HEK293 (cell line): ENCODE measurements around the gene NOL9.

Source experiments
- GFI1B ChIP-seq: fragments of 450-650 bp; formaldehyde crosslinking; IDR thresholded peaks from 2 replicates; pipeline ENCODE4 v1.5.1; 2016; ENCODE audit warnings: missing biosample characterization, missing genetic modification characterization
- SCRT1 ChIP-seq: fragments of 450-650 bp; formaldehyde crosslinking; IDR thresholded peaks from 2 replicates; pipeline ENCODE4 v1.5.1; 2016; ENCODE audit warnings: missing biosample characterization, missing genetic modification characterization, borderline replicate concordance
- SCRT2 ChIP-seq: fragments of 450-650 bp; formaldehyde crosslinking; IDR thresholded peaks from 2 replicates; pipeline ENCODE4 v1.5.1; 2016; ENCODE audit warnings: missing biosample characterization, missing genetic modification characterization
- TCF7L2 ChIP-seq: IDR thresholded peaks from 2 replicates; pipeline ENCODE4 v1.6.1; 2011; ENCODE audit warnings: low read depth, mild to moderate bottlenecking, inconsistent platforms, low read length, moderate library complexity, borderline replicate concordance
- YY1 ChIP-seq: fragments of 450-650 bp; formaldehyde crosslinking; IDR thresholded peaks from 2 replicates; pipeline ENCODE4 v1.5.1; 2018; ENCODE audit warnings: missing biosample characterization, missing genetic modification characterization
- ZBTB48 ChIP-seq: fragments of 450-650 bp; formaldehyde crosslinking; IDR thresholded peaks from 2 replicates; pipeline ENCODE4 v1.5.1; 2016; ENCODE audit warnings: missing biosample characterization, missing genetic modification characterization
- ZNF114 ChIP-seq: fragments of 450-650 bp; formaldehyde crosslinking; IDR thresholded peaks from 2 replicates; pipeline ENCODE4 v1.5.0; 2017; ENCODE audit warnings: missing biosample characterization, missing genetic modification characterization
- ZNF18 ChIP-seq: fragments of 450-650 bp; formaldehyde crosslinking; IDR thresholded peaks from 2 replicates; pipeline ENCODE4 v1.5.1; 2016; ENCODE audit warnings: missing biosample characterization, missing genetic modification characterization
- ZNF239 ChIP-seq: fragments of 450-650 bp; formaldehyde crosslinking; IDR thresholded peaks from 2 replicates; pipeline ENCODE4 v1.5.1; 2016; ENCODE audit warnings: missing biosample characterization, missing genetic modification characterization
- ZNF292 ChIP-seq: fragments of 450-650 bp; formaldehyde crosslinking; IDR thresholded peaks from 2 replicates; pipeline ENCODE4 v1.5.1; 2016; ENCODE audit warnings: low read depth, missing biosample characterization, missing genetic modification characterization, borderline replicate concordance
- ZNF366 ChIP-seq: fragments of 450-650 bp; formaldehyde crosslinking; conservative IDR thresholded peaks from 2 replicates; pipeline ENCODE4 v1.5.1; 2016; ENCODE audit warnings: missing biosample characterization, missing genetic modification characterization
- ZNF426 ChIP-seq: fragments of 450-650 bp; formaldehyde crosslinking; IDR thresholded peaks from 2 replicates; pipeline ENCODE4 v1.5.1; 2017; ENCODE audit warnings: missing biosample characterization, missing genetic modification characterization, mild to moderate bottlenecking, inconsistent platforms, moderate library complexity
- ZNF449 ChIP-seq: fragments of 450-650 bp; formaldehyde crosslinking; IDR thresholded peaks from 2 replicates; pipeline ENCODE4 v1.5.1; 2017; ENCODE audit warnings: missing biosample characterization, mild to moderate bottlenecking, missing genetic modification characterization, moderate library complexity
- ZNF473 ChIP-seq: fragments of 450-650 bp; formaldehyde crosslinking; IDR thresholded peaks from 2 replicates; pipeline ENCODE4 v1.5.1; 2017; ENCODE audit warnings: missing biosample characterization, missing genetic modification characterization
- ZNF521 ChIP-seq: fragments of 450-650 bp; formaldehyde crosslinking; IDR thresholded peaks from 2 replicates; pipeline ENCODE4 v1.5.1; 2017; ENCODE audit warnings: missing biosample characterization, mild to moderate bottlenecking, missing genetic modification characterization
- ZNF548 ChIP-seq: fragments of 450-650 bp; formaldehyde crosslinking; IDR thresholded peaks from 2 replicates; pipeline ENCODE4 v1.5.1; 2016; ENCODE audit warnings: missing biosample characterization, missing genetic modification characterization
- ZNF555 ChIP-seq: fragments of 450-650 bp; formaldehyde crosslinking; conservative IDR thresholded peaks from 2 replicates; pipeline ENCODE4 v1.5.1; 2017; ENCODE audit warnings: missing biosample characterization, mild to moderate bottlenecking, missing genetic modification characterization, inconsistent platforms
- ZNF76 ChIP-seq: fragments of 450-650 bp; formaldehyde crosslinking; IDR thresholded peaks from 2 replicates; pipeline ENCODE4; 2016; ENCODE audit warnings: low read depth, missing biosample characterization, missing genetic modification characterization, borderline replicate concordance
- ZNF776 ChIP-seq: fragments of 450-650 bp; formaldehyde crosslinking; IDR thresholded peaks from 2 replicates; pipeline ENCODE4 v1.5.0; 2017; ENCODE audit warnings: missing biosample characterization, missing genetic modification characterization, borderline replicate concordance
- ZNF843 ChIP-seq: fragments of 450-650 bp; formaldehyde crosslinking; IDR thresholded peaks from 2 replicates; pipeline ENCODE4 v1.5.1; 2016; ENCODE audit warnings: missing biosample characterization, missing genetic modification characterization
- ZSCAN30 ChIP-seq: fragments of 450-650 bp; IDR thresholded peaks from 2 replicates; pipeline ENCODE4 v1.5.1; 2018; ENCODE audit warnings: missing biosample characterization, mild to moderate bottlenecking, missing genetic modification characterization, moderate library complexity
- TF ChIP-seq, protein P1 (sequence below): fragments of 450-650 bp; formaldehyde crosslinking; IDR thresholded peaks from 2 replicates; pipeline ENCODE4 v1.5.1; 2016; ENCODE audit warnings: missing biosample characterization, missing genetic modification characterization, borderline replicate concordance
- TF ChIP-seq, protein P2 (sequence below): fragments of 450-650 bp; formaldehyde crosslinking; IDR thresholded peaks from 2 replicates; pipeline ENCODE4 v1.5.1; 2016; ENCODE audit warnings: missing biosample characterization, missing genetic modification characterization, low read depth
- TF ChIP-seq, protein P3 (sequence below): fragments of 450-650 bp; formaldehyde crosslinking; IDR thresholded peaks from 2 replicates; pipeline ENCODE4 v1.5.1; 2016; ENCODE audit warnings: missing biosample characterization, missing genetic modification characterization
- TF ChIP-seq, protein P4 (sequence below): fragments of 450-650 bp; formaldehyde crosslinking; IDR thresholded peaks from 2 replicates; pipeline ENCODE4 v1.5.1; 2016; ENCODE audit warnings: missing biosample characterization, missing genetic modification characterization

Gene NOL9

DNA sequence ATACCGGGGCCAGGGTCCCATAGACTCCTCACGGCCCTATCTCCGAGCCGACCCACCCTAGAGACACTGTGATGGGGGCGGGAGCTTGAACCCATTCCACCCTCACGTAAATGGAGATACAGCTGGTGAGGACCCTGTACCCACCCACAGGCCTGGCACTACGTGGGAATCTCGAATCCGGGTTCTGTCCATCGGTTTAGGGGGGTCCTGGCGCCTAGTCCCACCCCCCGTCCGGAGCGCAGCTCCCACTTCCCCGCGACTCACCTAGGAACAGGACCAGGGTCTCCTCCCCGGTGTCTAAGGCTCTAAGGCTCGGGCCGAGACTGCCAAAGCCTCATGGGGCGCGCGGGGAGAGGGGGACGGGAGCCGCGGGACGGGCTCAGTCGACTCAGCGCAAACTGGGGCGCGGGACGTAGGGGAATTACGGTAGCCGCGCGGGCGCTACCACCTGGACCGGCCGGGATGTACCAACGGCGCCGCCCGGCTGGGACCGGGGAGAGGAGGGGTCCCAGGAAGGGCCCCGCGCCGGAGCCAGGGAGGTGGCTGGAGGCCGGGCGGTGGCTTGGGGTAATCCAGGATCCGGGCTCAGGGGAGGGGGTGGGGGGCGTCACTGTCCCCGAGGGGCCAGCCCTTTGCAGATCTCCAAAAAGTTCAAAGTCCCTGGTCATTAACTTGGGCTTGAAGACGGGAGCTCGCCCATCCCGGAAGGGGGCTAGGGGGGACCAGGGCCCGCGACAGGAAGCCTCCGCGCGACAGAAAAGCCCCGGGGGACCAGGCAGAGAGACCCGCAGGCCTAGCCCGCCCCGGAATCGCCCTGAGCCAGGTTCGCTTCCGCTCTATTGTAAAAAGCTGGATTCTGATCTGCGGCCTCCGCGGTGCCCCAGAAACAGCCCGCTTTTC is 63.9 kb downstream of the NOL9 start (continued):
- 0 out of 2 replicates have a peak, but pooled peaks have one; percentile 21 for TF ChIP-seq YY1 (tag by site-specific recombination)
- TF ChIP-seq, protein P1, sequence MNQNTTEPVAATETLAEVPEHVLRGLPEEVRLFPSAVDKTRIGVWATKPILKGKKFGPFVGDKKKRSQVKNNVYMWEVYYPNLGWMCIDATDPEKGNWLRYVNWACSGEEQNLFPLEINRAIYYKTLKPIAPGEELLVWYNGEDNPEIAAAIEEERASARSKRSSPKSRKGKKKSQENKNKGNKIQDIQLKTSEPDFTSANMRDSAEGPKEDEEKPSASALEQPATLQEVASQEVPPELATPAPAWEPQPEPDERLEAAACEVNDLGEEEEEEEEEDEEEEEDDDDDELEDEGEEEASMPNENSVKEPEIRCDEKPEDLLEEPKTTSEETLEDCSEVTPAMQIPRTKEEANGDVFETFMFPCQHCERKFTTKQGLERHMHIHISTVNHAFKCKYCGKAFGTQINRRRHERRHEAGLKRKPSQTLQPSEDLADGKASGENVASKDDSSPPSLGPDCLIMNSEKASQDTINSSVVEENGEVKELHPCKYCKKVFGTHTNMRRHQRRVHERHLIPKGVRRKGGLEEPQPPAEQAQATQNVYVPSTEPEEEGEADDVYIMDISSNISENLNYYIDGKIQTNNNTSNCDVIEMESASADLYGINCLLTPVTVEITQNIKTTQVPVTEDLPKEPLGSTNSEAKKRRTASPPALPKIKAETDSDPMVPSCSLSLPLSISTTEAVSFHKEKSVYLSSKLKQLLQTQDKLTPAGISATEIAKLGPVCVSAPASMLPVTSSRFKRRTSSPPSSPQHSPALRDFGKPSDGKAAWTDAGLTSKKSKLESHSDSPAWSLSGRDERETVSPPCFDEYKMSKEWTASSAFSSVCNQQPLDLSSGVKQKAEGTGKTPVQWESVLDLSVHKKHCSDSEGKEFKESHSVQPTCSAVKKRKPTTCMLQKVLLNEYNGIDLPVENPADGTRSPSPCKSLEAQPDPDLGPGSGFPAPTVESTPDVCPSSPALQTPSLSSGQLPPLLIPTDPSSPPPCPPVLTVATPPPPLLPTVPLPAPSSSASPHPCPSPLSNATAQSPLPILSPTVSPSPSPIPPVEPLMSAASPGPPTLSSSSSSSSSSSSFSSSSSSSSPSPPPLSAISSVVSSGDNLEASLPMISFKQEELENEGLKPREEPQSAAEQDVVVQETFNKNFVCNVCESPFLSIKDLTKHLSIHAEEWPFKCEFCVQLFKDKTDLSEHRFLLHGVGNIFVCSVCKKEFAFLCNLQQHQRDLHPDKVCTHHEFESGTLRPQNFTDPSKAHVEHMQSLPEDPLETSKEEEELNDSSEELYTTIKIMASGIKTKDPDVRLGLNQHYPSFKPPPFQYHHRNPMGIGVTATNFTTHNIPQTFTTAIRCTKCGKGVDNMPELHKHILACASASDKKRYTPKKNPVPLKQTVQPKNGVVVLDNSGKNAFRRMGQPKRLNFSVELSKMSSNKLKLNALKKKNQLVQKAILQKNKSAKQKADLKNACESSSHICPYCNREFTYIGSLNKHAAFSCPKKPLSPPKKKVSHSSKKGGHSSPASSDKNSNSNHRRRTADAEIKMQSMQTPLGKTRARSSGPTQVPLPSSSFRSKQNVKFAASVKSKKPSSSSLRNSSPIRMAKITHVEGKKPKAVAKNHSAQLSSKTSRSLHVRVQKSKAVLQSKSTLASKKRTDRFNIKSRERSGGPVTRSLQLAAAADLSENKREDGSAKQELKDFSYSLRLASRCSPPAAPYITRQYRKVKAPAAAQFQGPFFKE: no peak
- TF ChIP-seq, protein P2, sequence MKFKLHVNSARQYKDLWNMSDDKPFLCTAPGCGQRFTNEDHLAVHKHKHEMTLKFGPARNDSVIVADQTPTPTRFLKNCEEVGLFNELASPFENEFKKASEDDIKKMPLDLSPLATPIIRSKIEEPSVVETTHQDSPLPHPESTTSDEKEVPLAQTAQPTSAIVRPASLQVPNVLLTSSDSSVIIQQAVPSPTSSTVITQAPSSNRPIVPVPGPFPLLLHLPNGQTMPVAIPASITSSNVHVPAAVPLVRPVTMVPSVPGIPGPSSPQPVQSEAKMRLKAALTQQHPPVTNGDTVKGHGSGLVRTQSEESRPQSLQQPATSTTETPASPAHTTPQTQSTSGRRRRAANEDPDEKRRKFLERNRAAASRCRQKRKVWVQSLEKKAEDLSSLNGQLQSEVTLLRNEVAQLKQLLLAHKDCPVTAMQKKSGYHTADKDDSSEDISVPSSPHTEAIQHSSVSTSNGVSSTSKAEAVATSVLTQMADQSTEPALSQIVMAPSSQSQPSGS (tag by site-specific recombination): no peak
- TF ChIP-seq ZNF776 (tag by site-specific recombination): no peak
- TF ChIP-seq ZNF843: no peak
- no peak for TF ChIP-seq ZNF114
- TF ChIP-seq SCRT1: no peak
- TF ChIP-seq TCF7L2: no peak
- TF ChIP-seq ZNF473 (tag by site-specific recombination): no peak
- TF ChIP-seq ZBTB48 (tag by site-specific recombination): peak; percentile 23; the same call in 1 of the 2 replicates
- TF ChIP-seq ZNF366 (tag by site-specific recombination): no peak; the same call in 1 of the 2 replicates
- TF ChIP-seq, protein P3, sequence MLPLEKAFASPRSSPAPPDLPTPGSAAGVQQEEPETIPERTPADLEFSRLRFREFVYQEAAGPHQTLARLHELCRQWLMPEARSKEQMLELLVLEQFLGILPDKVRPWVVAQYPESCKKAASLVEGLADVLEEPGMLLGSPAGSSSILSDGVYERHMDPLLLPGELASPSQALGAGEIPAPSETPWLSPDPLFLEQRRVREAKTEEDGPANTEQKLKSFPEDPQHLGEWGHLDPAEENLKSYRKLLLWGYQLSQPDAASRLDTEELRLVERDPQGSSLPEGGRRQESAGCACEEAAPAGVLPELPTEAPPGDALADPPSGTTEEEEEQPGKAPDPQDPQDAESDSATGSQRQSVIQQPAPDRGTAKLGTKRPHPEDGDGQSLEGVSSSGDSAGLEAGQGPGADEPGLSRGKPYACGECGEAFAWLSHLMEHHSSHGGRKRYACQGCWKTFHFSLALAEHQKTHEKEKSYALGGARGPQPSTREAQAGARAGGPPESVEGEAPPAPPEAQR (tag by site-specific recombination): no peak
- TF ChIP-seq ZNF76 (tag by site-specific recombination): peak; percentile 75
- TF ChIP-seq ZNF521 (tag by site-specific recombination): no peak
- no peak for TF ChIP-seq ZNF18
- no peak for TF ChIP-seq ZNF555
- TF ChIP-seq SCRT2: no peak
- peak; percentile 86 for TF ChIP-seq ZSCAN30 (tag by site-specific recombination)
- no peak for TF ChIP-seq ZNF239 (tag by site-specific recombination)
- TF ChIP-seq GFI1B (tag by site-specific recombination): no peak
- no peak for TF ChIP-seq ZNF292
- no peak for TF ChIP-seq ZNF548 (tag by site-specific recombination)
- TF ChIP-seq ZNF449 (tag by site-specific recombination): peak; percentile 56; the same call in 1 of the 2 replicates
- TF ChIP-seq, protein P4, sequence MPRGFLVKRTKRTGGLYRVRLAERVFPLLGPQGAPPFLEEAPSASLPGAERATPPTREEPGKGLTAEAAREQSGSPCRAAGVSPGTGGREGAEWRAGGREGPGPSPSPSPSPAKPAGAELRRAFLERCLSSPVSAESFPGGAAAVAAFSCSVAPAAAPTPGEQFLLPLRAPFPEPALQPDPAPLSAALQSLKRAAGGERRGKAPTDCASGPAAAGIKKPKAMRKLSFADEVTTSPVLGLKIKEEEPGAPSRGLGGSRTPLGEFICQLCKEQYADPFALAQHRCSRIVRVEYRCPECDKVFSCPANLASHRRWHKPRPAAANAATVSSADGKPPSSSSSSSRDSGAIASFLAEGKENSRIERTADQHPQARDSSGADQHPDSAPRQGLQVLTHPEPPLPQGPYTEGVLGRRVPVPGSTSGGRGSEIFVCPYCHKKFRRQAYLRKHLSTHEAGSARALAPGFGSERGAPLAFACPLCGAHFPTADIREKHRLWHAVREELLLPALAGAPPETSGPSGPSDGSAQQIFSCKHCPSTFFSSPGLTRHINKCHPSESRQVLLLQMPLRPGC (tag by site-specific recombination): no peak
- no peak for TF ChIP-seq ZNF426 (tag by site-specific recombination)
